GM18861 (cell line): Measurements from ENCODE around the gene NUMB.

Experiments
- ATAC-seq: cut with Tn5 transposase; IDR thresholded peaks from one replicate; pipeline ENCODE4 v1.9.1; 2021; ENCODE audit not compliant: unreplicated experiment

Gene NUMB

GRCh38 chr14:73293782-73294781 lies 164.3 kb downstream of the NUMB start:
- ATAC-seq: no peak

- peak; percentile 67 for ATAC-seq
Measured at GRCh38 chr14:73290279-73290678, 168.1 kb downstream of the NUMB start.

GRCh38 chr14:73289729-73290128 lies 168.6 kb downstream of the NUMB start:
- ATAC-seq: no peak

GRCh38 chr14:73289308-73289707 lies 169.0 kb downstream of the NUMB start:
- no peak for ATAC-seq

- ATAC-seq: no peak
Measured at GRCh38 chr14:73287071-73287470, 171.3 kb downstream of the NUMB start.

- ATAC-seq: no peak
Measured at GRCh38 chr14:73286598-73286997, 171.7 kb downstream of the NUMB start.

GRCh38 chr14:73285979-73286378 lies 172.4 kb downstream of the NUMB start:
- no peak for ATAC-seq

- no peak for ATAC-seq
Measured at GRCh38 chr14:73283608-73284379, 174.6 kb downstream of the NUMB start.

GRCh38 chr14:73280903-73281302 lies 177.4 kb downstream of the NUMB start:
- ATAC-seq: no peak

- no peak for ATAC-seq
Measured at GRCh38 chr14:73277376-73277775, 181.0 kb downstream of the NUMB start.

GRCh38 chr14:73276836-73277235 lies 181.5 kb downstream of the NUMB start:
- ATAC-seq: no peak

- ATAC-seq: no peak
Measured at GRCh38 chr14:73273799-73274198, 184.5 kb downstream of the NUMB start.

GRCh38 chr14:73272393-73272792 lies 186.0 kb downstream of the NUMB start:
- no peak for ATAC-seq

GRCh38 chr14:73269729-73270531 lies 188.4 kb downstream of the NUMB start:
- peak; percentile 70 for ATAC-seq

GRCh38 chr14:73267474-73267873 lies 190.9 kb downstream of the NUMB start:
- ATAC-seq: no peak

GRCh38 chr14:73266317-73266716 lies 192.0 kb downstream of the NUMB start:
- no peak for ATAC-seq

- no peak for ATAC-seq
Measured at GRCh38 chr14:73265721-73266046, 192.7 kb downstream of the NUMB start.

- ATAC-seq: no peak
Measured at GRCh38 chr14:73264885-73265720, 193.2 kb downstream of the NUMB start.

- ATAC-seq: no peak
Measured at GRCh38 chr14:73264080-73264884, 194.1 kb downstream of the NUMB start.
